ENCODE results near the gene SHC2.

DNA sequence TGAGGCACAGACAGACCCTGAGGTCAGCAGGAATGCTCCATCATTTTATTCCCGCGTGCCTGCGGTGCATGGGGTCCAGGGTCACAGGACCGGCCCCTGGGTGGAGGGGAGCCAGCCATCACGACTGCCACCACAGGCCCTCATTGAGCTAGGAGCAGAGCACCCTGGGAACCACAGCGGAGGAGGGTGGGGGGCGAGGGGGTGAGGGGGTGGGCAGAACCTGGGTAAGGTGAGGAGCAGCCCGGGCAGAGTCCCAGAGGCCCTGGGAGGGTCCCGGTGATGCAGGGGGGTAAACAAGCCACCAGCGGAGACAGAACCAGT is 34.2 kb upstream of the SHC2 start:
- TF ChIP-seq, protein P1, sequence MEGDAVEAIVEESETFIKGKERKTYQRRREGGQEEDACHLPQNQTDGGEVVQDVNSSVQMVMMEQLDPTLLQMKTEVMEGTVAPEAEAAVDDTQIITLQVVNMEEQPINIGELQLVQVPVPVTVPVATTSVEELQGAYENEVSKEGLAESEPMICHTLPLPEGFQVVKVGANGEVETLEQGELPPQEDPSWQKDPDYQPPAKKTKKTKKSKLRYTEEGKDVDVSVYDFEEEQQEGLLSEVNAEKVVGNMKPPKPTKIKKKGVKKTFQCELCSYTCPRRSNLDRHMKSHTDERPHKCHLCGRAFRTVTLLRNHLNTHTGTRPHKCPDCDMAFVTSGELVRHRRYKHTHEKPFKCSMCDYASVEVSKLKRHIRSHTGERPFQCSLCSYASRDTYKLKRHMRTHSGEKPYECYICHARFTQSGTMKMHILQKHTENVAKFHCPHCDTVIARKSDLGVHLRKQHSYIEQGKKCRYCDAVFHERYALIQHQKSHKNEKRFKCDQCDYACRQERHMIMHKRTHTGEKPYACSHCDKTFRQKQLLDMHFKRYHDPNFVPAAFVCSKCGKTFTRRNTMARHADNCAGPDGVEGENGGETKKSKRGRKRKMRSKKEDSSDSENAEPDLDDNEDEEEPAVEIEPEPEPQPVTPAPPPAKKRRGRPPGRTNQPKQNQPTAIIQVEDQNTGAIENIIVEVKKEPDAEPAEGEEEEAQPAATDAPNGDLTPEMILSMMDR (IDR thresholded peaks at IDR 0.05) = no peak
- TF ChIP-seq POLR2AphosphoS5 (IDR thresholded peaks at IDR 0.05; ENCODE audit: low read depth, low read length) = no peak
